ENCODE measurements around the gene PCSK5. TPM values are rescaled to one million over a fixed set of nuclear protein-coding genes. Genes with fewer than 3 reads are reported as not detected.

PCSK5 gene
- total and polyA plus RNA-seq, 10 donors: 0.28 to 8.1 (median 5.5) TPM

- Histone ChIP-seq H3K27me3 (replicated peaks in 1 of 7) (no peaks in the 10 kb centered on the region), H3K4me1 (peaks cover 0 to 15% (median 11%) of the 10 kb centered on the region in 6 donors), H3K4me3 (no peak overlapping the region), H3K36me3 (no peaks in the 10 kb centered on the region), H3K27ac (no peak overlapping the region), H3K9me3 (no peaks in the 10 kb centered on the region)
- DNase-seq: no peak
- intact Hi-C loops (cut with DNase I; ENCODE audit: low total_unique reads): no loop called here
- TF ChIP-seq POLR2AphosphoS5 (IDR thresholded peaks at IDR 0.05): no peak
Observed at GRCh38 chr9:76405868-76406267, 515.4 kb downstream of the PCSK5 start.
